Esophagus (tissue), 2 donors: ENCODE data around the gene MARVELD2. TPM values are rescaled to one million over a fixed set of nuclear protein-coding genes. Genes with fewer than 3 reads are reported as not detected.
"Not testable (repeated sequence)": the region's sequence is repeated elsewhere in the genome, so short reads cannot be mapped to it uniquely, and the experiment has no call there.

Source experiments
- H3K27ac ChIP-seq, 2 donors: one replicate each; pipeline ENCODE4 v1.5.1; 2013; ENCODE audit warnings: low read depth in 2 of 2, mild to moderate bottlenecking in 2 of 2, inconsistent platforms in 1 of 2, low read length in 1 of 2, moderate library complexity in 1 of 2
- H3K27me3 ChIP-seq, 2 donors: one replicate each; pipeline ENCODE4 v1.6.1; 2013; ENCODE audit warnings: low read length in 2 of 2, control low read depth in 1 of 2, mild to moderate bottlenecking in 1 of 2; ENCODE audit not compliant: insufficient read depth in 2 of 2, control insufficient read depth in 1 of 2
- H3K36me3 ChIP-seq, 2 donors: one replicate each; pipeline ENCODE4 v1.6.1; 2013; ENCODE audit warnings: low read length in 1 of 2; ENCODE audit not compliant: control insufficient read depth in 2 of 2, insufficient read depth in 2 of 2
- H3K4me1 ChIP-seq, 2 donors: one replicate each; pipeline ENCODE4 v1.6.1; 2013; ENCODE audit warnings: low read length in 1 of 2; ENCODE audit not compliant: control insufficient read depth in 2 of 2, insufficient read depth in 2 of 2
- H3K4me3 ChIP-seq, 2 donors: one replicate each; pipeline ENCODE4 v1.5.1; 2013; ENCODE audit warnings: low read length in 2 of 2, mild to moderate bottlenecking in 2 of 2, low read depth in 1 of 2, moderate library complexity in 1 of 2
- H3K9me3 ChIP-seq, 2 donors: one replicate each; pipeline ENCODE4 v1.6.1; 2013; ENCODE audit warnings: mild to moderate bottlenecking in 2 of 2, low read depth in 1 of 2, low read length in 1 of 2, moderate library complexity in 1 of 2; ENCODE audit not compliant: control insufficient read depth in 2 of 2, insufficient read depth in 1 of 2
- WGBS, 2 donors: extraction: QIAGEN DNeasy Blood & Tissue Kit; methylation state at CpG; one replicate each; pipeline ENCODE4 v1.1.7; 2013; 5-methylcytosine and 5-hydroxymethylcytosine counted together
- polyA plus RNA-seq, 2 donors: library from polyadenylated mRNA; stranded (reverse); fragments of 200-250 nt; gene quantifications; one replicate each; pipeline ENCODE4 v1.2.3, GENCODE V29; 2013
- donor health status: healthy with polysubstance abuse.
- donor health status: Bipolar disorder and iron deficiency.

Gene MARVELD2
- polyA plus RNA-seq, 2 donors = 4.7 to 5.0 TPM

DNA sequence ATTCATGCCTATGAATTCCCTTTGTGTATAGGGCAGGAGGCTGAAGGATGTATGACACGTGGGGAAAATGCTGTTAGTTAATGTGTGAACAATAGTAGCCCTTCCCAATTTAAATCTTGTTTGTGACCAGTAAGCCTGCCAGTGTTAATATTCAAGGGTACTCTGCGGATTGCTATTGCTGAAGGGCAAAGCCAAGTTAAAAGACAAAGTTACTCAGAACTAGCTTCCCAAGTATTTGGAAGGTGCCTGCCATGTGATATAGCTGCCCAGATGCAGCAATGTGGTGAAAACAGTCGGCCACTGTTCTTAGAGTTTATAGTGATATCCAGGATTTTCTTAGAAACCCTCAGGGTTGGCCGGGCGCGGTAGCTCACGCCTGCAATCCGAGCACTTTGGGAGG, 34.6 kb downstream of the MARVELD2 start:
- 88 to 92% methylated on average over 8 of the region's 8 CpGs for WGBS, 2 donors
- no peaks in the 10 kb centered on the region for H3K4me1 ChIP-seq
- no peaks in the 10 kb centered on the region for H3K9me3 ChIP-seq
- no peak overlapping the region for H3K27ac ChIP-seq
- H3K36me3 ChIP-seq = no peaks in the 10 kb centered on the region
- H3K4me3 ChIP-seq = no peak overlapping the region
- no peaks in the 10 kb centered on the region for H3K27me3 ChIP-seq

DNA sequence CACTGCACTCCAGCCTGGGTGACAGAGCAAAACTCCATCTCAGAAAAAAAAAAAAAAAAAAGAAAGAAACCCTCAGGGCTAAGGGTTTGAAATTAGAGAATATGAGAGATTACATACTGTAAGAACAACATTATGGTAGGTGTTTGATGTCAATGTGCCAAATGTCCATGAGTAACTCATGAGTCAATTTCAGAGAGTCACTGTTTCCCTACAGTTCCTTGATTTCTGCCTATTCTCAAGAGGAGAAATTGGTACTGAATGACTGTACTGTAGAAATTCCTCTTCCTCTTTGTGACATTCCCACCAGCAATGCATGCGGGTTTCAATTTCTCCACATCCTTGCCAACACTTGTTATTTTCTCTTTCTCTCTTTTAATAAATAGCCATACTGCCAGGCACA, 35.2 kb downstream of the MARVELD2 start:
- H3K27me3 ChIP-seq = no peaks in the 10 kb centered on the region
- no peak overlapping the region for H3K27ac ChIP-seq
- peaks cover 0 to 3% of the 10 kb centered on the region in 2 donors for H3K4me1 ChIP-seq
- no peak overlapping the region for H3K4me3 ChIP-seq
- 62 to 92% methylated on average over 1 of the region's 1 CpG for WGBS, 2 donors
- no peaks in the 10 kb centered on the region for H3K36me3 ChIP-seq
- no peaks in the 10 kb centered on the region for H3K9me3 ChIP-seq

DNA sequence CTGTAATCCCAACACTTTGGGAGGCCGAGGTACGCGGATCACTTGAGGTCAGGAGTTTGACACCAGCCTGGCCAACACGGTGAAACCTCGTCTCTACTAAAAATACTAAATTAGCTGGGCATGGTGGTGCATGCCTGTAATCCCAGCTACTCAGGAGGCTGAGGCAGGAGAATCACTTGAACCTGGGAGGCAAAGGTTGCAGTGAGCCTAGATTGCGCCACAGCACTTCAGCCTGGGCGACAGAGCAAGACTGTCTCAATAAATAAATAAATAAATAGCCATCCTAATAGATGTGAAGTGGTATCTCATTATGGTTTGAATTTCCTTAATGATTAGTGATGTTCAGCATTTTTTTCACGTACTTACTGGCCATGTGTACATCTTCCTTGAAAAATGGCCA, 35.6 kb downstream of the MARVELD2 start:
- H3K27ac ChIP-seq, H3K36me3 ChIP-seq, H3K9me3 ChIP-seq, H3K4me3 ChIP-seq, H3K4me1 ChIP-seq, H3K27me3 ChIP-seq: not testable (repeated sequence)
- WGBS, 2 donors = 92 to 93% methylated on average over 8 of the region's 8 CpGs

DNA sequence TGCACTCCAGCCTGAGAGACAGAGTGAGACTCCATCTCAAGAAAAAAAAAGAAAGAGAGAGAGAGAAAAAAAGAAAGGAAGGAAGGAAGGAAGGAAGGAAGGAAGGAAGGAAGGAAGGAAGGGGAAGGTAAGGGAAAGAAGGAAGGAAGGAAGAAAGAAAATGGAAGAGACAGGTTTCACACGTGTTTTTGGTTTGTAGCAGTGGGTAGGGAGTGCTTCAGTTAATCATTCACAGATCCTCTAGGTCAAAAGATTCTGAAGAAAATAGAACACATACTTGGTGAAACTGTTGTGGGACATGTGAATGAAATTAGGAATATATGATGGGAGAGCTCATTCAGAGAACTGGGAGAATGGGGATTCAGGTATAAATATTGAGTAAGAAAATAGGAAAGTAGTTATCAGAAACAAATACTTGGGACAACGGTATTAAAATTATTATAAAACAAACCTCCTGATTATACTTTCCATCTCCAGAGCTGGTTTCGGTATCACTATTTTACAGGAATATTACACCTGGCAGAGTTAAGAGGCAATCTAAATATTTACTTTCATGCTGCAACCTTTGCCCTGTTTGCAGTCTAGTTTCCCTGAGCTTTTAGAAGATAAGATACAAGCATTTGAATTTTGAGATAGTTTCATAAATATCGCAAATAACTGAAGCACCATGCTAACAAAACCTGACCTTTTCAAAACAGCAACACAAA, 37.2 kb downstream of the MARVELD2 start:
- Histone ChIP-seq H3K27me3 (no peaks in the 10 kb centered on the region), H3K9me3 (no peaks in the 10 kb centered on the region), H3K27ac (no peak overlapping the region), H3K4me1 (peaks cover 0 to 3% of the 10 kb centered on the region in 2 donors), H3K36me3 (no peaks in the 10 kb centered on the region), H3K4me3 (no peak overlapping the region)
- 50 to 57% methylated on average over 4 of the region's 4 CpGs for WGBS, 2 donors

DNA sequence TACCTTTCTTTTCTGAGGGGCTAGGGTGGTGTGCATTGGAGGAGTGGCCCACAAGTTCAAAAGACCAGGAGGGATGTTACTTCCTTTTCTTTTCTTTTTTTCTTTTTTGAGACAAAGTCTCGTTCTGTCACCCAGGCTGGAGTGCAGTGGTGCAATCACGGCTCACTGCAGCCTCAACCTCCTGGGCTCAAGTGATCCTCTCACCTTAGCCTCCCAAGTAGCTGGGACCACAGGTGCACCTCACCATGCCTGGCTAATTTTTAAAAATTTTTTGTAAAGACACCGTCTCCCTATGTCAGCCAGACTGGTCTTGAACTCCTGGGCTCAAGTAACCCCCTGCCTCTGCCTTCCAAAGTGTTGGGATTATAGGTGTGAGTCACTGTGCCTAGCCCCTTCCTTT, 38.6 kb downstream of the MARVELD2 start:
- H3K4me1 ChIP-seq, H3K9me3 ChIP-seq, H3K36me3 ChIP-seq, H3K4me3 ChIP-seq, H3K27me3 ChIP-seq, H3K27ac ChIP-seq: not testable (repeated sequence)
- WGBS, 2 donors = 88 to 90% methylated on average over 3 of the region's 3 CpGs

DNA sequence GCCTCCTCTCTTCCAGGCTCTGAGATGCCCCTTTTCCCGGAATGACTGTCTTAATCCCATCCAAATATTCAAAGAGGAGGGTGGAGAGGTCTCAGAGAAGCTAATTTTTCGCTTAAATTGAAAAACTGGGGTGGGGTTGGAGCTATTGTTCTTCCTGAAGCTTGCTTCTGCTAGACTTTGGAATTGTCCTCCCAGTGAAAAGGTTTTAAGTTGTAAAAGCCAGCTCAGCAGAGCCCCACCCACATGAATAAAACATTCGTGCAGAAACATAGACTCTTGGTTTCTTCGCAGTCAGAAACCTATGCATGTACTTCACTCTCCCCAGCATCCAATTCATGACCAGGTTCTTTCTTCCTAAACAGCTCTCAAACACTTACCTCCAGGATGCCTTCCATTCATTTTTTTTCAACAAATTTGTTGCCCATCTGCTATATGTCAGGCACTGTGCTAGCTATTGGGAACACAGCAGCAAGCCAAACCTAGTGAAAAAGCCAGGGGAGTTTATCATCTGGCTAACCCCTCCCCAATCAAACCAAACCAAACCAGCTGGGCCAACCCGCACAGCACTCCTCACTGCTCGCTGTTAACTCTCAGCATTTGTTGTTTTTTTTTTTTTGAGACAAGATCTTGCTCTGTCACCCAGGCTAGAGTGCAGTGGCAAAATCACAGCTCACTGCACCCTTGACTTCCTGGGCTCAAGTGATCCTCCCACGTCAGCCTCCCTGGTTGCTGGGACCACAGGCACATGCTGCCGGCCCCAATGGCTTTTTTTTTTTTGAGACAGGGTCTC, 39.7 kb downstream of the MARVELD2 start:
- Histone ChIP-seq H3K36me3 (no peaks in the 10 kb centered on the region), H3K27me3 (no peaks in the 10 kb centered on the region), H3K4me1 (peaks cover 0 to 3% of the 10 kb centered on the region in 2 donors), H3K27ac (no peak overlapping the region), H3K4me3 (no peak overlapping the region), H3K9me3 (no peaks in the 10 kb centered on the region)
- WGBS, 2 donors = 48 to 59% methylated on average over 8 of the region's 8 CpGs

DNA sequence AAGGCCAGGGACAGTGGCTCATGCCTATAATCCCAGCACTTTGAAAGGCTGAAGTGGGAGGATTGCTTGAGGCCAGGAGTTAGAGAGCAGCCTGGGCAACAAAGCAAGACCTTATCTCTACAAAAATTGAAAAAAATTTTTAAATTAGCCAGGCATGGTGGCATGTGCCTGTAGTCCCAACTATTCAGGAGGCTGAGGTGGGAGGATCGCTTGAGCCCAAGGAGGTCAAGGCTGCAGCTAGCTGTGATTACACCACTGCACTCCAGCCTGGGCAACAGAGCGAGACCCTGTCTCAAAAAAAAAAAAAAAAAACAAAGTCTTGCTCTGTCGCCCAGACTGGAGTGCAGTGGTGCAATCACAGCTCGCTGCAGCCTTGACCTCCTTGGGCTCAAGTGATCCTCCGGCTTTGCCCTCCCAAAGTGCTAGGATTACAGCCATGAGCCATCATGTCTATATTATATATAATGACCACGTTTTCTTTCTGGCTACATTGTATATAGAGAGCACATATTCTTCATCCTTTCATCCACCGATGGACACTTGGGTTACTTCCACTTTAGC, 40.6 kb downstream of the MARVELD2 start:
- 86 to 89% methylated on average over 7 of the region's 7 CpGs for WGBS, 2 donors
- H3K4me3 ChIP-seq, H3K9me3 ChIP-seq, H3K27ac ChIP-seq, H3K4me1 ChIP-seq, H3K36me3 ChIP-seq, H3K27me3 ChIP-seq: not testable (repeated sequence)

DNA sequence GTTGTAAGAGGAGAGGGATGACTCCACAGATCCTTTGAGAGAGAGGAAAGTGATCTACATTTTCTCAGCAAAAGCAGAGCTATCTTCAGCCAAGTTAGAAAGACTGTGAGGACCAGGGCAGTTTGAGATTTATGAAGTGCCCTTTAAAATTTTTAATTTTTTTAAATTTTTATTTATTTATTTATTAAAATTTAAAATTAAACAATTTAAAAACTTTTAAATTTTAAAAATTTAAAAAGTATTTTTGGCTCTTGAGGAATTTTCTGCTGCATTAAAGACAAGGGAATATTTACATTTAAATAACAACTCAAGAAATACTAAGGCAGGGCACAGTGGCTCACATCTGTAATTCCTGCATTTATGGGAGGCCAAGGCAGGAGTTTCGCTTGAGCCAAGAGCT, 47.3 kb downstream of the MARVELD2 start:
- Histone ChIP-seq H3K36me3 (no peaks in the 10 kb centered on the region), H3K9me3 (peaks cover 0 to 2% of the 10 kb centered on the region in 2 donors), H3K4me3 (no peak overlapping the region), H3K27ac (no peak overlapping the region), H3K27me3 (no peaks in the 10 kb centered on the region), H3K4me1 (no peaks in the 10 kb centered on the region)
- 95 to 97% methylated on average over 1 of the region's 1 CpG for WGBS, 2 donors

DNA sequence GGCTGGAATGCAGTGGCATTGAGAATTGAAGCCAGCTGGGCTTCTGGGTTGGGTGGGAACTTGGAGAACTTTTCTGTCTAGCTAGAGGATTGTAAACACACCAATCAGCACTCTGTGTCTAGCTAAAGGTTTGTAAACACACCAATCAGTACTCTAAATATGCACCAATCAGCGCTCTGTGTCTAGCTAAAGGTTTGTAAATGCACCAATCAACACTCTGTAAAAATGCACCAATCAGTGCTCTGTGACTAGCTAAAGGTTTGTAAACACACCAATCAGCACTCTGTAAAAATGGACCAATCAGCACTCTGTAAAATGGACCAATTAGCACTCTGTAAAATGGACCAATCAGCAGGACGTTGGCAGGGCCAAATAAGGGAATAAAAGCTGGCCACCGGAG, 51.5 kb downstream of the MARVELD2 start:
- H3K27ac ChIP-seq, H3K36me3 ChIP-seq, H3K9me3 ChIP-seq, H3K27me3 ChIP-seq, H3K4me3 ChIP-seq, H3K4me1 ChIP-seq: not testable (repeated sequence)
- WGBS, 2 donors = 94 to 98% methylated on average over 3 of the region's 3 CpGs
